GM12891 (cell line): ENCODE results near the gene CALU.

Experiments
- DNase-seq: peaks from one replicate; pipeline ENCODE4 v3.0.0; 2011; ENCODE audit warnings: low spot score; ENCODE audit not compliant: insufficient read length
- FAIRE-seq: peaks from 2 replicates; lab custom pipeline; 2011; peaks lifted over from hg19 to GRCh38; lab: Jason Lieb, UNC
- PAX5 ChIP-seq: IDR thresholded peaks from 2 replicates; pipeline ENCODE4 v1.6.1; 2011; ENCODE audit warnings: low read length, moderate library complexity, mild to moderate bottlenecking; ENCODE audit not compliant: insufficient read depth, severe bottlenecking
- POLR2A ChIP-seq: IDR thresholded peaks from 2 replicates; pipeline ENCODE4 v1.6.1; 2011; ENCODE audit warnings: low read depth, low read length, control low read depth
- POLR2AphosphoS5 ChIP-seq: IDR thresholded peaks from 2 replicates; pipeline ENCODE4 v1.6.1; 2011; ENCODE audit warnings: low read depth, low read length, control low read depth
- POU2F2 ChIP-seq: IDR thresholded peaks from 2 replicates; pipeline ENCODE4 v1.6.1; 2011; ENCODE audit warnings: low read depth, mild to moderate bottlenecking, control low read depth, low read length, moderate library complexity
- SPI1 ChIP-seq: IDR thresholded peaks from 2 replicates; pipeline ENCODE4 v1.6.1; 2011; ENCODE audit warnings: low read depth, low read length, control low read depth
- TAF1 ChIP-seq: IDR thresholded peaks from 2 replicates; pipeline ENCODE4 v1.6.1; 2011; ENCODE audit warnings: low read depth, low read length, control low read depth

The CALU gene

DNA sequence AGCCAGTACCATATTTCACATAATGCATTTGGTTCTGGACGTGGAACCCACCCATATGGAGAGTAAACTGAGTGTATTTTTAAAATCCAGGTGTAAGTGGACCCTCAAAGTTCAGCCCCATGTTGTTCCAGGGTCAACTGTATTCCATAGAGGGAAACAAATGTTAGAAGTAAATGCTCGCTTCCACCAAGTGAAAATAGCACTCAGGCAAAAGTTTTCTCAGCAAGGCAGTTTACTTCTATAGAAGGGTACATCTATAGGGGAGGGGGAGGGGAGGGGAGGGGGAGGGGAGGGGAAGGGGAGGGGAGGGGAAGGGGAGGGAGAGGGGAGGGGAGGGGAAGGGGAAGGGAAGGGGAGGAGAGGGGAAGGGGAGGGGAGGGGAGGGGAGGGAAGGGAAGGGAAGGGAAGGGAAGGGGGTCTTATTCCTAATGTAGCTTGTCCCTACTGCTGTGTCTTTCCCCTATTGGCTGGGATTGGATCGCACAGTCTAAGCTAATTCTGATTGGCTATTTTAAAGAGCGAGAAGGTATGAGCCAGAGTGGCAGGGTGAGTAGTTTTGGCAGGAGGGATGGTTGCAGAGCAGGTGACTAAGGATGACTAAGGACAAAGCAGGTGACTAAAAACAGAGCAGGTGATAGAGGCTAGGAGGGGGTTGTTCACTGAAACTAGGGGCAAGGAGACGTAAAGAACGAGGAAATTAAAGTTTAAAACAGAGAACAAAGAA, 37.9 kb upstream of the CALU start:
- TF ChIP-seq PAX5 (no peak), POLR2A (no peak), POU2F2 (no peak), TAF1 (no peak), SPI1 (no peak)
- FAIRE-seq (no peak), DNase-seq (no peak)

DNA sequence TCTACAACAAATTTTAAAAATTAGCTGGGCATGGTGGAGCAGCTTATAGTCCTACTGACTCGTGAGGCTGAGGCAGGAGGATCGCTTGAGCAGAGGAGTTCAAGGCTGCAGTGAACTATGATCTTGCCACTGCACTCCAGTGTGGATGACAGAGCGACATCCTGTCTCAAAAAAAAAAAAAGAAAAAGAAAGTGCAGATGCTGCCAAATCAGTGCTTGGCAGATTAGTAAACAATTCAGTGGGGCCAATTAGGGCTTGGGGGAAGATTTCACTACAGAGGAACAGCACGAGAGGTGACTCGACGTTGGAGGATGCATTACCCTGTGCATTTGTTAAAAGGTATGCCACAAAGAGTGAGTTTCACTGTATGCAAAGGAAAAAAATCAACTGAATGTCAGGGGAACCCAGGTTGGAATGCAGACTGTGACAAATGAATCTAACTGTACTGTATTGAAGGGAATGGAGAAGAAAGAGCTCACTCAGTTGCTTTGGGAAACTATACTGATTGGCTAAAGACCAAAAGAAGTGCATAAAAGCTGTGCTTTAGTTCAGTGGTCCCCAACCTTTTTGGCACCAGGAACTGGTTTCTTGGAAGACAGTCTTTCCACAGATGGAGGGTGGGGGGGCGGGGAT, 35.4 kb upstream of the CALU start:
- TF ChIP-seq POLR2A, result no peak
- TF ChIP-seq TAF1, result no peak
- TF ChIP-seq SPI1, result no peak
- TF ChIP-seq POLR2AphosphoS5, result no peak
- TF ChIP-seq PAX5, result no peak
- TF ChIP-seq POU2F2, result no peak
- DNase-seq (no peak), FAIRE-seq (no peak)

DNA sequence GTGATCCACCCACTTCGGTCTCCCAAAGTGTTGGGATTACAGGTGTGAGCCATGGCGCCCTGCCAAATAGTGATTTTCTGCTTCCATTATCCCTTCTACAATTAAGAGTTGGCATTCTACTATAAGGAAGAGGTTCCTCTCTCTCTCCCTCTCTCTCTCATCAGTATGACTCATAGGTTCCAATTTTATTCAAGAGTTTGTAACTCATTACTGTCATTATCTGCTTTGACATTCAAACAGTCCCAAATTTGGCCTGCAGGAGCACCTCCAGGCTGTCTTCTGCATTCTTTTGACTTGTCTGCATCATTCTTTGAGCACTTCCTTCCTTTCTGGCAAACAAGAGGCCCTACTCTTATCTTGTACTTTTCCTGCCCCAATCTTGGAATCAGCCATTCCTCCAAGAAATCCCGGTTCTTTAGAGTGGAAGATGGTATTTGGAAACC, 33.2 kb upstream of the CALU start:
- DNase-seq (no peak), FAIRE-seq (no peak)
- TF ChIP-seq TAF1 (no peak), POLR2AphosphoS5 (no peak), PAX5 (no peak), POU2F2 (no peak), SPI1 (no peak), POLR2A (no peak)

DNA sequence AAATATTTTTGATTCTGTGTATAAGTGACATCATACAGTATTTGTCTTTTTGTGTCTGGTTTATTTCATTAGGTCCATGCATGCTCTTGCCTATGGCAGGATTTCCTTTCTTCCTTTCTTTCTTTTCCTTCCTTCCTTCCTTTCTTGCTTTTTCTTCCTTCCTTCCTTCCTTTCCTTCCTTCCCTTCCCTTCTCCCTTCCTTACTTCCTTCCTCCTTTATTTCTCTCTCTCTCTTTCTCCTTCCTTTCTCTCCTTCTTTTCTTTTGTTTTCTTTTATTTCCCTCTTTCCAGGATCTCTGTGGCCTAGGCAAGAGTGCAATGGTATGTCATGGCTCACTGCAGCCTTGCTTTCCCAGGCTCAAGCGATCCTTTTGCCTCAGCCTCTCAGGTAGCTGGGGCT, 31.4 kb upstream of the CALU start:
- no peak for FAIRE-seq
- TF ChIP-seq POLR2A (no peak), PAX5 (no peak), TAF1 (no peak), POLR2AphosphoS5 (no peak), SPI1 (no peak), POU2F2 (no peak)
- no peak for DNase-seq

DNA sequence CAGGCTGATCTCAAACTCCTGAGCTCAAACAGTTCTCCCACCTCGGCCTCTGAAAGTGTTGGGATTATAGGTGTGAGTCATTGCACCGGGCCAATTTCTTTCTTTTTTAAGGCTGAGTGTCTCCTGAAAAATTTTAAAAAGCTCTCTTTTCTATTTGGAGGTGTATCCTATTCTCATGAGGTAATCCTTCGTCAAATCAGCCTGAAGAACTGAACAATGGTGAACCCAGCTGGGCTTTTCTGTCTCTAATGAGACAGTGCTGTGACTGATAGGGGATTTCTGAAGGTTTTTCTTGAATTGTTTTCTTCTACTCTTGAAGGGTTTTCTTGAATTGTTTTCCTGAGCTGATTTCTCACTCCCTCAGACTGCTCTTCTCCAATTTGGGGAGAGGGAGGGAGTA, 30.9 kb upstream of the CALU start:
- TF ChIP-seq POU2F2 (no peak), POLR2A (no peak), PAX5 (no peak), SPI1 (no peak), TAF1 (no peak), POLR2AphosphoS5 (no peak)
- FAIRE-seq, result no peak
- no peak for DNase-seq

DNA sequence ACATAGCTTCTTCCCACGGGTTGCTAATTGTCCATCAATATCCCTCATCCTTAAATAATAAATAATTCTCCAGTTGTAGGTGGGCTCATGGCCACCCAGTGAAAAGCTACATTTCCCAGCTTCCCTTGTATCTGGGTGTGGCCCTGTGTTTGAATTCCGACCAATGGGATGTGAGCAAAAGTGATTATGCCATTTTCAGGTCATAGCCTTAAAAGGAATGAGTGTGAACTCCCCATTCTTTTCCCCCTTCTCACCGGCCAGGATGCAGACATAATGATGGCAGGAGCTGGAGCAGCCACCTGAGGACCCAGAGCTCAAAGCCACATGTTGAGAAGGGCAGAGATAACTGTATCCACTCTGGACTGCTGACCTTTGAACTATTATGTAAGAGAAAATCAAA, 30.3 kb upstream of the CALU start:
- no peak for FAIRE-seq
- TF ChIP-seq TAF1 (no peak), SPI1 (no peak), POLR2A (no peak), PAX5 (no peak), POLR2AphosphoS5 (no peak), POU2F2 (no peak)

DNA sequence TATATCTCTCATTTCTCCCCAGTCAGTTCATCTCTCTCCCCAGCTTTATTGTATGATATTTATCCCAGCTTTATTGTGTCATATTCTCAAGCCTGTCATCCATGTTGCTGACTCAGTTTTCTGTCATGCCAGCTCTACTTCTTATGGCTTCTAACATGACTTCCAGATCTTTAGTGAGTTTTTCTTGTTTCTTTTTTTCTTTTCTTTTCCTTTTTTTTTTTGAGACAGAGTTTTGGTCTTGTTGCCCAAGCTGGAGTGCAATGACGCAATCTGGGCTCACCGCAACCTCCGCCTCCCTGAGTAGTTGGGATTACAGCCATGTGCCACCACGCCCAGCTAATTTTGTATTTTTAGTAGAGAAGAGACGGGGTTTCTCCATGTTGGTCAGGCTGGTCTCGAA, 28.7 kb upstream of the CALU start:
- FAIRE-seq, result no peak
- DNase-seq, result no peak
- TF ChIP-seq PAX5 (no peak), TAF1 (no peak), POLR2AphosphoS5 (no peak), SPI1 (no peak), POLR2A (no peak), POU2F2 (no peak)

More for the DNA sequence above, 30.3 kb upstream of the CALU start:
- no peak for DNase-seq

DNA sequence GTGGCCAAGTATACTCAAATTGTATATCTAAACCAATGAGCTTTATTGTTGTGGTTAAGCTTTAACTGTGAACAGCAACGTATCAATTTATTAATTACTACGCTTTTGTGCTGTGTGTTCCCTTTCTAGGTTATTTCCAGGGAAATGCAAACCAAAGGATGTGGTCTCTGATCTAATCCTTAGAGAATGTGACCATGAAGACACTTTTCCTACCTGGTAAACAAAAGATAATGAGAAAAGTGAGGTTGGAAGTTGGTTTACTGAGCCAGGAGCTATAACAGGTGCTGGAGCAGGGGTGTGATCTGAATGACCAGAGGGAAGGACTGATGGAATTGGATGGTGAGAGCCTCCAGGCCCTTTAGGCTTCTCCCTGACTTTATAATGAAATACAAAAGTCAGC, 25.4 kb upstream of the CALU start:
- TF ChIP-seq POLR2A (no peak), POU2F2 (no peak), POLR2AphosphoS5 (no peak), TAF1 (no peak), SPI1 (no peak)
- FAIRE-seq (no peak), DNase-seq (no peak)

DNA sequence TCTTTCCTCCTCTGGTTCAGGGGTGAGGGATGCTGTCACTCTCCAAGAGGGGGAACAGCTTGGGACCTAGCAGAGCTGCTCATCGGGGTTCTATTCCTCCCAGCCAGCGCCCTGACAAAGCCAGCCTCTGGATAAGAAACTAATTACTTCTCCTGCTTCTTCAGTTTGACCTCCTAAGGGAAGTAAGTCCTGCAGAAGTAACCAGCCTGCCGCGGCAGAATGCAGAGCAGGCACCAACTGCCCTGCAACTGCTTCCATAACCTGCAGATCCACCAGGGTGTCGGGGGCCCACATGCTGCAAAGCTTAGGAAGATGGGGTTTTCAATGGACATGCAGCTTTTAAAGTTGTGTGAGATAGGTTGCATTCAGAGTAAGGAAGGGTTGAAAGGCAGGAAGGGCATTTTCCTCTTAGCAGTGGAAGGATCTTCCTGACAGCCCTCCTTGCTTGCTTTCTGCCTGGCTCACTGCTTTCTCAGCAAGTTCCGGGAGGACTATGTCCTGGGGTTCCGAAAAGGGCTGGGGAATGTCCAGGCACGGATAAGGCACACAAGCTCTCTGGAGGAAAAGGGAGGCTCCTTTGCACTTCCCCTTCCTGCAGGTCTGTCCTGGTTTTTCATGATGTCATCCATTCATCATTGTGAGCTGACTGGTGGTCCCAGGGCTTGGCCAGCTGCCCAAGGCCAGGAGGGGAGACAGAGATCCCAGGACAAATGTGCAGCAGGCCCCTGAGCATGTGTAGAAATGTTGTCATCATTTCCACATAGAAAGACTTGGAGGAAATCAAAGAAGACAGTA, 24.3 kb upstream of the CALU start:
- DNase-seq (no peak), FAIRE-seq (no peak)

DNA sequence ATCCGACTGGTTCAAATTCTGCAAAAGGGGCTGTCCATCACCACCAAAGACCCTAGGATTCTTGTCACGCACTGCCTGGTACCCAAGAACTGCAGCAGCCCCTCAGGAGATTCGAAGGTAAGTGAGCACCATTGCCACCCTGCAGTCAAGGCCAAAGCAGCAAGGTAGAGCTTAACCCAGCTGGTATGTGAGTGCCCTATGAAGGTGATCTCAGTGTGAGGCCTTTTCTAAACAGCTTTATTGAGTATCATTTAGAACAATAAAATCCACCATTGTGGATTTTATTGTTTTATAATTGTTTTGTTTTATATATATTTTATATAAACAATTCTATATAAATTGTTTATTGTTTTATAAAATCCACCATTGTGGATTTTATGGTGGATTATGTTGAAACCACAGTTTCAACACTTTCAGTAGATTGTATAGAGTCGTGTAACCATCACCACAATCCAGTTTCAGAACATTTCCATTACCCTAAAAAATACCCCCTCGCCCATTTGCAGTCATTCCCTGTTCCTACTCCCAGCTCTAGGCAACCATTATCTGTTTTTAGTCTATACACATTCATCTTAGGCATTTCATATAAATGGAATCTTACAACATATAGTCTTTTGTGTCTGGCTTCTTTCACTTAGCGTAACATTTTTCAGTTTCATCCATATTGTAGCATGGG, 20.1 kb upstream of the CALU start:
- FAIRE-seq, result no peak
- no peak for DNase-seq
- TF ChIP-seq POU2F2 (no peak), TAF1 (no peak), PAX5 (no peak), POLR2A (no peak), SPI1 (no peak), POLR2AphosphoS5 (no peak)

More for the DNA sequence above, 24.3 kb upstream of the CALU start:
- no peak for TF ChIP-seq TAF1
- no peak for TF ChIP-seq POU2F2
- TF ChIP-seq SPI1, result no peak
